ENCODE data around the gene FHAD1. TPM values are rescaled to one million over a fixed set of nuclear protein-coding genes. Genes with fewer than 3 reads are reported as not detected.

FHAD1 gene
- total and polyA plus RNA-seq, 2 of the 13 experiments (the other 11 are each of a cell fraction or from before 2014, with no cell fraction given), result not detected

DNA sequence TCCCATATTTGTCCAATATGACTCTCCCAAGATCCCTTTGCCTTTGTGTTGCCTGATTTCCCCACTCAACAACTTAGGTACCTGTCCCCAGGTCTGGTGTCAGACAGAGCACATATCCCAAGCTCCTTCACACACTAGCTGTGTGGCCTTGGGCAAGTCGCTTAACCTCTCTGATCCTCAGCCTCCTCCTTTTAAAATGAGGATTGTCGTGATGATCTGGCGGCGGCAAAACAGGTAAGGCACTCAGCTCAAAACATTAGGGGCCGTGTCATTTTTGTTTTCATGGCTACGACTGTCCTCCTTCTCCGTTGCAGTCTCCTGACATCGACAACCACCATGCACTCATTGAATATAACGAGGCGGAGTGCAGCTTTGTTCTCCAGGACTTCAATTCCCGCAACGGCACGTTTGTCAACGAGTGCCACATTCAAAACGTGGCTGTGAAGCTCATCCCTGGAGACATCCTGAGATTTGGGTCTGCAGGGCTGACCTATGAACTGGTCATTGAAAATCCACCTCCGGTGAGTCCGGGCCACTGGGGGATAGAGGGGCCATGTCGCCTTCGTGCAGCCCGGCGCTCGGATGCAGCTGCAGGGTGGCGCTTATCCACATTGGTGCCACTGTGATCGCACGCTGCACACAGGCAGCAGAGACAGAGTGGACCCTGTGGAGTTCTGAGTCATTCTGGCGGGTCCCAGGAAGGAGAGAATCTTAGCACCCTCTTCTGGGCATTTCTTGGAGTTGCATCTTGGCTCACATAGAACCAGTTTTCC, 25.2 kb downstream of the FHAD1 start (continued):
- TF ChIP-seq, protein P1, sequence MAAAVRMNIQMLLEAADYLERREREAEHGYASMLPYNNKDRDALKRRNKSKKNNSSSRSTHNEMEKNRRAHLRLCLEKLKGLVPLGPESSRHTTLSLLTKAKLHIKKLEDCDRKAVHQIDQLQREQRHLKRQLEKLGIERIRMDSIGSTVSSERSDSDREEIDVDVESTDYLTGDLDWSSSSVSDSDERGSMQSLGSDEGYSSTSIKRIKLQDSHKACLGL (CRISPR knock-in tag; IDR thresholded peaks at IDR 0.05), result peak; percentile 72; the same call in 1 of the 2 replicates
- no peak for TF ChIP-seq ZNF143 (CRISPR knock-in tag; IDR thresholded peaks at IDR 0.05)
- TF ChIP-seq, protein P2, sequence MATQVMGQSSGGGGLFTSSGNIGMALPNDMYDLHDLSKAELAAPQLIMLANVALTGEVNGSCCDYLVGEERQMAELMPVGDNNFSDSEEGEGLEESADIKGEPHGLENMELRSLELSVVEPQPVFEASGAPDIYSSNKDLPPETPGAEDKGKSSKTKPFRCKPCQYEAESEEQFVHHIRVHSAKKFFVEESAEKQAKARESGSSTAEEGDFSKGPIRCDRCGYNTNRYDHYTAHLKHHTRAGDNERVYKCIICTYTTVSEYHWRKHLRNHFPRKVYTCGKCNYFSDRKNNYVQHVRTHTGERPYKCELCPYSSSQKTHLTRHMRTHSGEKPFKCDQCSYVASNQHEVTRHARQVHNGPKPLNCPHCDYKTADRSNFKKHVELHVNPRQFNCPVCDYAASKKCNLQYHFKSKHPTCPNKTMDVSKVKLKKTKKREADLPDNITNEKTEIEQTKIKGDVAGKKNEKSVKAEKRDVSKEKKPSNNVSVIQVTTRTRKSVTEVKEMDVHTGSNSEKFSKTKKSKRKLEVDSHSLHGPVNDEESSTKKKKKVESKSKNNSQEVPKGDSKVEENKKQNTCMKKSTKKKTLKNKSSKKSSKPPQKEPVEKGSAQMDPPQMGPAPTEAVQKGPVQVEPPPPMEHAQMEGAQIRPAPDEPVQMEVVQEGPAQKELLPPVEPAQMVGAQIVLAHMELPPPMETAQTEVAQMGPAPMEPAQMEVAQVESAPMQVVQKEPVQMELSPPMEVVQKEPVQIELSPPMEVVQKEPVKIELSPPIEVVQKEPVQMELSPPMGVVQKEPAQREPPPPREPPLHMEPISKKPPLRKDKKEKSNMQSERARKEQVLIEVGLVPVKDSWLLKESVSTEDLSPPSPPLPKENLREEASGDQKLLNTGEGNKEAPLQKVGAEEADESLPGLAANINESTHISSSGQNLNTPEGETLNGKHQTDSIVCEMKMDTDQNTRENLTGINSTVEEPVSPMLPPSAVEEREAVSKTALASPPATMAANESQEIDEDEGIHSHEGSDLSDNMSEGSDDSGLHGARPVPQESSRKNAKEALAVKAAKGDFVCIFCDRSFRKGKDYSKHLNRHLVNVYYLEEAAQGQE (IDR thresholded peaks at IDR 0.05; ENCODE audit: borderline replicate concordance in 1 of 2, low read depth in 1 of 2, low read length in 2 of 2), result no peak
- TF ChIP-seq NPAS2 (CRISPR knock-in tag; IDR thresholded peaks at IDR 0.05; ENCODE audit: borderline replicate concordance), result no peak
- TF ChIP-seq ZNF773 (CRISPR knock-in tag; IDR thresholded peaks at IDR 0.05; ENCODE audit: borderline replicate concordance), result no peak
- no peak for TF ChIP-seq HNRNPH1 (optimal IDR thresholded peaks at IDR 0.05; ENCODE audit: low read depth, low read length)
- TF ChIP-seq HOXD1 (CRISPR knock-in tag; IDR thresholded peaks at IDR 0.05), result no peak
- peak; percentile 67; the same call in 1 of the 2 replicates for TF ChIP-seq REPIN1 (CRISPR knock-in tag; IDR thresholded peaks at IDR 0.05; ENCODE audit: borderline replicate concordance, low read depth)
- TF ChIP-seq PHF5A (CRISPR knock-in tag; IDR thresholded peaks at IDR 0.05; ENCODE audit: low read depth, unreplicated experiment), result no peak
- TF ChIP-seq, protein P3, sequence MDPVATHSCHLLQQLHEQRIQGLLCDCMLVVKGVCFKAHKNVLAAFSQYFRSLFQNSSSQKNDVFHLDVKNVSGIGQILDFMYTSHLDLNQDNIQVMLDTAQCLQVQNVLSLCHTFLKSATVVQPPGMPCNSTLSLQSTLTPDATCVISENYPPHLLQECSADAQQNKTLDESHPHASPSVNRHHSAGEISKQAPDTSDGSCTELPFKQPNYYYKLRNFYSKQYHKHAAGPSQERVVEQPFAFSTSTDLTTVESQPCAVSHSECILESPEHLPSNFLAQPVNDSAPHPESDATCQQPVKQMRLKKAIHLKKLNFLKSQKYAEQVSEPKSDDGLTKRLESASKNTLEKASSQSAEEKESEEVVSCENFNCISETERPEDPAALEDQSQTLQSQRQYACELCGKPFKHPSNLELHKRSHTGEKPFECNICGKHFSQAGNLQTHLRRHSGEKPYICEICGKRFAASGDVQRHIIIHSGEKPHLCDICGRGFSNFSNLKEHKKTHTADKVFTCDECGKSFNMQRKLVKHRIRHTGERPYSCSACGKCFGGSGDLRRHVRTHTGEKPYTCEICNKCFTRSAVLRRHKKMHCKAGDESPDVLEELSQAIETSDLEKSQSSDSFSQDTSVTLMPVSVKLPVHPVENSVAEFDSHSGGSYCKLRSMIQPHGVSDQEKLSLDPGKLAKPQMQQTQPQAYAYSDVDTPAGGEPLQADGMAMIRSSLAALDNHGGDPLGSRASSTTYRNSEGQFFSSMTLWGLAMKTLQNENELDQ (CRISPR knock-in tag; IDR thresholded peaks at IDR 0.05; ENCODE audit: borderline replicate concordance), result no peak
- no peak for TF ChIP-seq ZNF234 (CRISPR knock-in tag; conservative IDR thresholded peaks at IDR 0.05)
- TF ChIP-seq CBX1 (IDR thresholded peaks at IDR 0.05; ENCODE audit: low read depth), result no peak
- TF ChIP-seq, protein P4, sequence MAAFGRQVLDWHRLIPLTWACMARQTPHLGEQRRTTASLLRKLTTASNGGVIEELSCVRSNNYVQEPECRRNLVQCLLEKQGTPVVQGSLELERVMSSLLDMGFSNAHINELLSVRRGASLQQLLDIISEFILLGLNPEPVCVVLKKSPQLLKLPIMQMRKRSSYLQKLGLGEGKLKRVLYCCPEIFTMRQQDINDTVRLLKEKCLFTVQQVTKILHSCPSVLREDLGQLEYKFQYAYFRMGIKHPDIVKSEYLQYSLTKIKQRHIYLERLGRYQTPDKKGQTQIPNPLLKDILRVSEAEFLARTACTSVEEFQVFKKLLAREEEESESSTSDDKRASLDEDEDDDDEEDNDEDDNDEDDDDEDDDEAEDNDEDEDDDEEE (CRISPR knock-in tag; IDR thresholded peaks at IDR 0.05), result peak; percentile 45; the same call in 1 of the 2 replicates
- no peak for TF ChIP-seq MIXL1 (CRISPR knock-in tag; IDR thresholded peaks at IDR 0.05)
- TF ChIP-seq NONO (IDR thresholded peaks at IDR 0.05), result no peak
- no peak for TF ChIP-seq NONO (CRISPR knock-in tag; conservative IDR thresholded peaks at IDR 0.05)
- TF ChIP-seq HES4 (CRISPR knock-in tag; IDR thresholded peaks at IDR 0.05; ENCODE audit: borderline replicate concordance), result no peak
- peak; percentile 29; the same call in 1 of the 2 replicates for TF ChIP-seq NFE2 (CRISPR knock-in tag; IDR thresholded peaks at IDR 0.05)
- TF ChIP-seq ZNF768 (CRISPR knock-in tag; IDR thresholded peaks at IDR 0.05), result peak; percentile 97
- no peak for TF ChIP-seq ZNF672 (CRISPR knock-in tag; IDR thresholded peaks at IDR 0.05)
- TF ChIP-seq PHF20 (CRISPR knock-in tag; IDR thresholded peaks at IDR 0.05), result no peak
- no peak for TF ChIP-seq SP4 (CRISPR knock-in tag; IDR thresholded peaks at IDR 0.05)
- no peak for TF ChIP-seq POLR2AphosphoS2 (IDR thresholded peaks at IDR 0.05; ENCODE audit: low read depth, low read length)
- no peak for TF ChIP-seq TAF1 (CRISPR knock-in tag; IDR thresholded peaks at IDR 0.05)
- TF ChIP-seq HNF4A (CRISPR knock-in tag; IDR thresholded peaks at IDR 0.05), result no peak

Data from HepG2 (cell line).